Activated CD8-positive, alpha-beta T cell treated with anti-CD3 and anti-CD28 coated beads, Interleukin-2, amount 10 ng/mL, durations not matched to agents 7 days and 5 days (primary cell): ENCODE results near the gene SMPX. TPM values are rescaled to one million over a fixed set of nuclear protein-coding genes. Genes with fewer than 3 reads are reported as not detected.
"Not testable (repeated sequence)": the region's sequence is repeated elsewhere in the genome, so short reads cannot be mapped to it uniquely, and the experiment has no call there.

ENCODE experiments used
- ATAC-seq: fragments of 150-1000 bp; cut with Tn5 transposase; one replicate; pipeline ENCODE4 v1.10.0; 2021; ENCODE audit warnings: moderate library complexity
- CTCF ChIA-PET: fragments of 350-600 bp; sonication (Branson Sonifier 250); formaldehyde crosslinking; loops from one replicate; lab custom pipeline; 2021; ENCODE audit warnings: antibody characterized with exemption; lab: Charles Lee
- POLR2A ChIA-PET: fragments of 350-600 bp; sonication (Branson Sonifier 250); formaldehyde crosslinking; loops from one replicate; lab custom pipeline; 2021; ENCODE audit warnings: antibody characterized with exemption; lab: Charles Lee
- DNase-seq: peaks from one replicate; pipeline ENCODE4 v3.0.0-alpha.2; 2020
- H3K27ac Mint-ChIP-seq: one replicate; pipeline ENCODE4 v1.8.0; 2021; ENCODE audit warnings: mild to moderate bottlenecking, mixed read lengths
- H3K27me3 Mint-ChIP-seq: one replicate; pipeline ENCODE4 v1.8.0; 2021; ENCODE audit warnings: low read depth, mixed read lengths
- H3K36me3 Mint-ChIP-seq: one replicate; pipeline ENCODE4 v1.8.0; 2021; ENCODE audit warnings: low read depth, mixed read lengths
- H3K4me1 Mint-ChIP-seq: one replicate; pipeline ENCODE4 v1.8.0; 2021; ENCODE audit warnings: low read depth, mixed read lengths
- H3K4me3 Mint-ChIP-seq: one replicate; pipeline ENCODE4 v1.8.0; 2021; ENCODE audit warnings: mild to moderate bottlenecking, mixed read lengths
- H3K9me3 Mint-ChIP-seq: one replicate; pipeline ENCODE4 v1.8.0; 2022; ENCODE audit warnings: mixed read lengths; ENCODE audit not compliant: insufficient read depth
- total RNA-seq, 2 experiments: library from RNA; stranded (reverse); gene quantifications; one replicate each; pipeline ENCODE4 v1.2.3, GENCODE V29; 2021

The SMPX gene
- total RNA-seq, 2 experiments from 2014 or later: not detected

GRCh38 chrX:21773036-21773435 lies 15.1 kb upstream of the SMPX start:
- H3K9me3 Mint-ChIP-seq, CTCF ChIA-PET, ATAC-seq, H3K27me3 Mint-ChIP-seq, DNase-seq: not testable (repeated sequence)
- POLR2A ChIA-PET: interaction anchor here (0.6 kb wide), 1 partner anchor 14 kb away, joined by 3 read pairs; no protein-coding TSS in a partner anchor
- Mint-ChIP-seq H3K4me1 (peaks cover 37% of the 10 kb centered on the region), H3K27ac (peak overlapping the region; percentile 85), H3K4me3 (peak overlapping the region; percentile 63), H3K36me3 (peaks cover 25% of the 10 kb centered on the region)

GRCh38 chrX:21770631-21771321 lies 12.9 kb upstream of the SMPX start:
- Mint-ChIP-seq H3K4me1 (peaks cover 37% of the 10 kb centered on the region), H3K27ac (no peak overlapping the region), H3K27me3 (no peaks in the 10 kb centered on the region), H3K4me3 (no peak overlapping the region), H3K9me3 (no peaks in the 10 kb centered on the region), H3K36me3 (peaks cover 23% of the 10 kb centered on the region)
- DNase-seq (no peak), ATAC-seq (no peak)
- POLR2A ChIA-PET: no interaction called here
- CTCF ChIA-PET: no interaction called here

- CTCF ChIA-PET: no interaction called here
- no peaks in the 10 kb centered on the region for H3K36me3 Mint-ChIP-seq
- ATAC-seq (no peak), DNase-seq (no peak)
- H3K4me3 Mint-ChIP-seq: no peak overlapping the region
- POLR2A ChIA-PET: no interaction called here
- H3K27me3 Mint-ChIP-seq: no peaks in the 10 kb centered on the region
- H3K27ac Mint-ChIP-seq: no peak overlapping the region
- peaks cover 4% of the 10 kb centered on the region for H3K4me1 Mint-ChIP-seq
- no peaks in the 10 kb centered on the region for H3K9me3 Mint-ChIP-seq
Measured at GRCh38 chrX:21766101-21766500, 8.2 kb upstream of the SMPX start.

GRCh38 chrX:21764008-21764407 lies 6.1 kb upstream of the SMPX start:
- H3K4me3 Mint-ChIP-seq: no peak overlapping the region
- H3K36me3 Mint-ChIP-seq: no peaks in the 10 kb centered on the region
- no peaks in the 10 kb centered on the region for H3K27me3 Mint-ChIP-seq
- no peak overlapping the region for H3K27ac Mint-ChIP-seq
- H3K4me1 Mint-ChIP-seq: peaks cover 5% of the 10 kb centered on the region
- ChIA-PET CTCF (no interaction called here), POLR2A (no interaction called here)
- ATAC-seq (no peak), DNase-seq (no peak)
- H3K9me3 Mint-ChIP-seq: no peaks in the 10 kb centered on the region

- ChIA-PET CTCF (interaction anchor here (1.6 kb wide), 1 partner anchor 23 kb away, joined by 3 read pairs; no protein-coding TSS in a partner anchor), POLR2A (interaction anchor here (0.9 kb wide), 1 partner anchor 15 kb away, joined by 3 read pairs; no protein-coding TSS in a partner anchor)
- no peak overlapping the region for H3K27ac Mint-ChIP-seq
- no peaks in the 10 kb centered on the region for H3K36me3 Mint-ChIP-seq
- ATAC-seq: no peak
- DNase-seq: no peak
- no peak overlapping the region for H3K4me3 Mint-ChIP-seq
- H3K9me3 Mint-ChIP-seq: no peaks in the 10 kb centered on the region
- H3K4me1 Mint-ChIP-seq: peaks cover 5% of the 10 kb centered on the region
- H3K27me3 Mint-ChIP-seq: no peaks in the 10 kb centered on the region
Measured at GRCh38 chrX:21758488-21758887, 572 bp upstream of the SMPX start.

GRCh38 chrX:21756785-21757529 lies 959 bp downstream of the SMPX start:
- H3K27ac Mint-ChIP-seq: no peak overlapping the region
- no peak overlapping the region for H3K4me3 Mint-ChIP-seq
- DNase-seq (no peak), ATAC-seq (no peak)
- no peaks in the 10 kb centered on the region for H3K27me3 Mint-ChIP-seq
- H3K36me3 Mint-ChIP-seq: no peaks in the 10 kb centered on the region
- H3K9me3 Mint-ChIP-seq: no peaks in the 10 kb centered on the region
- CTCF ChIA-PET: interaction anchor here (1.0 to 1.6 kb wide), 2 partner anchors 12 to 25 kb away, joined by 3 to 4 read pairs; no protein-coding TSS in a partner anchor
- peaks cover 5% of the 10 kb centered on the region for H3K4me1 Mint-ChIP-seq
- POLR2A ChIA-PET: no interaction called here

- peaks cover 5% of the 10 kb centered on the region for H3K27me3 Mint-ChIP-seq
- H3K4me1 Mint-ChIP-seq: no peaks in the 10 kb centered on the region
- no peaks in the 10 kb centered on the region for H3K9me3 Mint-ChIP-seq
- ChIA-PET CTCF (no interaction called here), POLR2A (no interaction called here)
- H3K36me3 Mint-ChIP-seq: no peaks in the 10 kb centered on the region
- H3K4me3 Mint-ChIP-seq: no peak overlapping the region
- H3K27ac Mint-ChIP-seq: no peak overlapping the region
- ATAC-seq (no peak), DNase-seq (no peak)
Measured at GRCh38 chrX:21749924-21750323, 8.0 kb downstream of the SMPX start.

GRCh38 chrX:21748235-21748634 lies 9.7 kb downstream of the SMPX start:
- no peak overlapping the region for H3K4me3 Mint-ChIP-seq
- no peaks in the 10 kb centered on the region for H3K36me3 Mint-ChIP-seq
- no peak for DNase-seq
- no peaks in the 10 kb centered on the region for H3K9me3 Mint-ChIP-seq
- peaks cover 7% of the 10 kb centered on the region for H3K27me3 Mint-ChIP-seq
- H3K27ac Mint-ChIP-seq: no peak overlapping the region
- no peaks in the 10 kb centered on the region for H3K4me1 Mint-ChIP-seq
- ATAC-seq: no peak
- ChIA-PET CTCF (no interaction called here), POLR2A (no interaction called here)

GRCh38 chrX:21747558-21747957 lies 10.4 kb downstream of the SMPX start:
- no peak overlapping the region for H3K27ac Mint-ChIP-seq
- CTCF ChIA-PET: interaction anchor here (1.3 kb wide), 1 partner anchor 20 kb away, joined by 3 read pairs; no protein-coding TSS in a partner anchor
- H3K9me3 Mint-ChIP-seq: no peaks in the 10 kb centered on the region
- no peaks in the 10 kb centered on the region for H3K4me1 Mint-ChIP-seq
- DNase-seq (no peak), ATAC-seq (no peak)
- H3K4me3 Mint-ChIP-seq: no peak overlapping the region
- POLR2A ChIA-PET: no interaction called here
- H3K36me3 Mint-ChIP-seq: no peaks in the 10 kb centered on the region
- H3K27me3 Mint-ChIP-seq: peaks cover 7% of the 10 kb centered on the region

GRCh38 chrX:21745756-21746155 lies 12.2 kb downstream of the SMPX start:
- Mint-ChIP-seq H3K4me3 (no peak overlapping the region), H3K36me3 (no peaks in the 10 kb centered on the region), H3K9me3 (no peaks in the 10 kb centered on the region), H3K4me1 (no peaks in the 10 kb centered on the region), H3K27ac (no peak overlapping the region), H3K27me3 (peaks cover 7% of the 10 kb centered on the region)
- DNase-seq (peak; percentile 35), ATAC-seq (no peak)
- POLR2A ChIA-PET: no interaction called here
- CTCF ChIA-PET: interaction anchor here (0.8 to 1.6 kb wide), 4 partner anchors 11 to 1253 kb away, joined by 3 to 5 read pairs (median 4); no protein-coding TSS in a partner anchor

- no peak overlapping the region for H3K4me3 Mint-ChIP-seq
- no peaks in the 10 kb centered on the region for H3K36me3 Mint-ChIP-seq
- no peaks in the 10 kb centered on the region for H3K9me3 Mint-ChIP-seq
- POLR2A ChIA-PET: no interaction called here
- ATAC-seq: no peak
- H3K4me1 Mint-ChIP-seq: no peaks in the 10 kb centered on the region
- no peak overlapping the region for H3K27ac Mint-ChIP-seq
- DNase-seq: no peak
- CTCF ChIA-PET: interaction anchor here (1.5 kb wide), 1 partner anchor 12 kb away, joined by 4 read pairs; no protein-coding TSS in a partner anchor
- peaks cover 7% of the 10 kb centered on the region for H3K27me3 Mint-ChIP-seq
Measured at GRCh38 chrX:21744721-21745120, 13.2 kb downstream of the SMPX start.

GRCh38 chrX:21744060-21744459 lies 13.9 kb downstream of the SMPX start:
- Mint-ChIP-seq H3K36me3 (no peaks in the 10 kb centered on the region), H3K27me3 (peaks cover 7% of the 10 kb centered on the region), H3K4me3 (no peak overlapping the region), H3K4me1 (no peaks in the 10 kb centered on the region), H3K27ac (no peak overlapping the region), H3K9me3 (no peaks in the 10 kb centered on the region)
- DNase-seq (no peak), ATAC-seq (no peak)
- POLR2A ChIA-PET: no interaction called here
- CTCF ChIA-PET: no interaction called here
